Measurements from ENCODE around the gene RECQL. TPM values are rescaled to one million over a fixed set of nuclear protein-coding genes. Genes with fewer than 3 reads are reported as not detected.
A peak's percentile ranks its signal among the peaks of the same experiment; 100 is the strongest.
"Not testable (repeated sequence)": the region's sequence is repeated elsewhere in the genome, so short reads cannot be mapped to it uniquely, and the experiment has no call there.

The RECQL gene
- total and polyA plus RNA-seq, 2 donors from 2014 or later = 9.0 to 37.5 TPM

DNA sequence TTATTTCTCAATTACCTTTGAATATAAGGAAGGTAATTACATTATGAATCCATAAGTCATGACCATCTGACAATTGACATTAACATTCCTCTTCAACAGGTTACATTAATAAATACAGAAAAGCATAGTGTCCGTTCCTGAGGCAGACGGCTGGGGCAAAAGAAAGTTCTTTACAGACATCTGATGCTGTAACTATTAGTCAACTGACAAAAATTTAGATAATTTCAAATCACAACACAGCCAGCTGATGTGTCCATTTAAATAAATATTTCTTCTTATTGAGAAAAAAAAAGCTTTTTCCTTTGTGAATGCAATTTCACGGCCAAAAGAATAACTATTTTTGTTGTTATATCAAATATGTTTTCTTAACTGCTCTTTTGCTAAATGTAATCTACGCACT lies 73.2 kb downstream of the RECQL start:
- intact Hi-C loops (cut with DNase I) = no loop called here
- Histone ChIP-seq H3K9ac (ENCODE audit: low read length in 3 of 3) (no peak overlapping the region), H3K4me1 (ENCODE audit: control insufficient read depth in 2 of 3, insufficient read depth in 2 of 3, low read depth in 1 of 3, low read length in 3 of 3) (no peaks in the 10 kb centered on the region), H3K27ac (ENCODE audit: low read depth in 2 of 2, low read length in 2 of 2) (no peak overlapping the region), H3K36me3 (ENCODE audit: control insufficient read depth in 2 of 3, insufficient read depth in 3 of 3, low read length in 3 of 3) (no peaks in the 10 kb centered on the region), H3K4me3 (ENCODE audit: low read length in 3 of 3) (no peak overlapping the region), H3K27me3 (ENCODE audit: control insufficient read depth, insufficient read depth, low read length) (no peaks in the 10 kb centered on the region), H3K9me3 (ENCODE audit: control insufficient read depth in 2 of 3, insufficient read depth in 1 of 3, low read length in 3 of 3) (no peaks in the 10 kb centered on the region)
- TF ChIP-seq, protein P1, sequence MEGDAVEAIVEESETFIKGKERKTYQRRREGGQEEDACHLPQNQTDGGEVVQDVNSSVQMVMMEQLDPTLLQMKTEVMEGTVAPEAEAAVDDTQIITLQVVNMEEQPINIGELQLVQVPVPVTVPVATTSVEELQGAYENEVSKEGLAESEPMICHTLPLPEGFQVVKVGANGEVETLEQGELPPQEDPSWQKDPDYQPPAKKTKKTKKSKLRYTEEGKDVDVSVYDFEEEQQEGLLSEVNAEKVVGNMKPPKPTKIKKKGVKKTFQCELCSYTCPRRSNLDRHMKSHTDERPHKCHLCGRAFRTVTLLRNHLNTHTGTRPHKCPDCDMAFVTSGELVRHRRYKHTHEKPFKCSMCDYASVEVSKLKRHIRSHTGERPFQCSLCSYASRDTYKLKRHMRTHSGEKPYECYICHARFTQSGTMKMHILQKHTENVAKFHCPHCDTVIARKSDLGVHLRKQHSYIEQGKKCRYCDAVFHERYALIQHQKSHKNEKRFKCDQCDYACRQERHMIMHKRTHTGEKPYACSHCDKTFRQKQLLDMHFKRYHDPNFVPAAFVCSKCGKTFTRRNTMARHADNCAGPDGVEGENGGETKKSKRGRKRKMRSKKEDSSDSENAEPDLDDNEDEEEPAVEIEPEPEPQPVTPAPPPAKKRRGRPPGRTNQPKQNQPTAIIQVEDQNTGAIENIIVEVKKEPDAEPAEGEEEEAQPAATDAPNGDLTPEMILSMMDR (IDR thresholded peaks at IDR 0.05; ENCODE audit: borderline replicate concordance, extremely low read depth, insufficient read depth) = no peak
- no peak for DNase-seq
- FAIRE-seq = no peak

DNA sequence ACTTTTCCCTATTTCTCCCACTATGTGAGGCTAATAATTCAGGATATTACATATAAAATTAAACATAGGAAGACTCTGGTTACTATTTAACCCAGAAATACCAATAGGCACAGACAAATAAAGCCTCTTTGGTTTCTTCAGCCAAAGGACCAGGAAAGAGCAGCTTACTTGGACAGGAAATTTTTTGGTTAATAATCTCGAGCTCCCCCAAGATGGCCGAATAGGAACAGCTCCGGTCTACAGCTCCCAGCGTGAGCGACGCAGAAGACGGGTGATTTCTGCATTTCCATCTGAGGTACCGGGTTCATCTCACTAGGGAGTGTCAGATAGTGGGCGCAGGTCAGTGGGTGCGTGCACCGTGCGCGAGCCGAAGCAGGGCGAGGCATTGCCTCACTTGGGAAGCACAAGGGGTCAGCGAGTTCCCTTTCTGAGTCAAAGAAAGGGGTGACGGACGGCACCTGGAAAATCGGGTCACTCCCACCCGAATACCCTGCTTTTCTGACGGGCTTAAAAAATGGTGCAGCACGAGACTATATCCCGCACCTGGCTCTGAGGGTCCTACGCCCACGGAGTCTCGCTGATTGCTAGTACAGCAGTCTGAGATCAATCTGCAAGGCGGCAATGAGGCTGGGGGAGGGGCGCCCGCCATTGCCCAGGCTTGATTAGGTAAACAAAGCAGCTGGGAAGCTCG lies 82.3 kb downstream of the RECQL start:
- H3K27ac ChIP-seq (ENCODE audit: low read depth in 2 of 2, low read length in 2 of 2); H3K9ac ChIP-seq (ENCODE audit: low read length in 3 of 3); FAIRE-seq; H3K36me3 ChIP-seq (ENCODE audit: control insufficient read depth in 2 of 3, insufficient read depth in 3 of 3, low read length in 3 of 3); H3K9me3 ChIP-seq (ENCODE audit: control insufficient read depth in 2 of 3, insufficient read depth in 1 of 3, low read length in 3 of 3); H3K4me3 ChIP-seq (ENCODE audit: low read length in 3 of 3); H3K27me3 ChIP-seq (ENCODE audit: control insufficient read depth, insufficient read depth, low read length); intact Hi-C loops (cut with DNase I); H3K4me1 ChIP-seq (ENCODE audit: control insufficient read depth in 2 of 3, insufficient read depth in 2 of 3, low read depth in 1 of 3, low read length in 3 of 3): not testable (repeated sequence)
- peak in 1 of 5 donors; percentile 33 for DNase-seq

Other genes with a start within 250 kb of the RECQL start
- 0.31 TPM for gene SLCO1A2, start 166.7 kb downstream of the RECQL start, total RNA-seq
- gene SLCO1A2, start 166.7 kb downstream of the RECQL start, polyA plus RNA-seq (ENCODE audit: insufficient read depth, low read depth, low replicate concordance) = 0.15 TPM
- not detected for gene IAPP, start 128.7 kb downstream of the RECQL start, total RNA-seq
- gene IAPP, start 128.7 kb downstream of the RECQL start, polyA plus RNA-seq (ENCODE audit: insufficient read depth, low read depth, low replicate concordance) = not detected
- gene PYROXD1, start 64.0 kb downstream of the RECQL start, total RNA-seq = 22.1 TPM
- gene PYROXD1, start 64.0 kb downstream of the RECQL start, polyA plus RNA-seq (ENCODE audit: insufficient read depth, low read depth, low replicate concordance) = 10.6 TPM
- 28.9 TPM for gene GOLT1B, start 154 bp upstream of the RECQL start, total RNA-seq
- gene GOLT1B, start 154 bp upstream of the RECQL start, polyA plus RNA-seq (ENCODE audit: insufficient read depth, low read depth, low replicate concordance) = 15.7 TPM
- gene SPX, start 24.7 kb upstream of the RECQL start, total RNA-seq = 52.2 TPM
- 28.2 TPM for gene SPX, start 24.7 kb upstream of the RECQL start, polyA plus RNA-seq (ENCODE audit: insufficient read depth, low read depth, low replicate concordance)
- not detected for gene GYS2, start 103.2 kb upstream of the RECQL start, total RNA-seq
- not detected for gene GYS2, start 103.2 kb upstream of the RECQL start, polyA plus RNA-seq (ENCODE audit: insufficient read depth, low read depth, low replicate concordance)
- gene LDHB, start 156.2 kb upstream of the RECQL start, total RNA-seq = 1,158 TPM
- gene LDHB, start 156.2 kb upstream of the RECQL start, polyA plus RNA-seq (ENCODE audit: insufficient read depth, low read depth, low replicate concordance) = 2,485 TPM